ENCODE data around the gene IARS2. TPM values are rescaled to one million over a fixed set of nuclear protein-coding genes. Genes with fewer than 3 reads are reported as not detected.
A peak's percentile ranks its signal among the peaks of the same experiment; 100 is the strongest.

The IARS2 gene
- polyA plus RNA-seq, 3 donors, result 11.8 to 42.6 (median 36.8) TPM

DNA sequence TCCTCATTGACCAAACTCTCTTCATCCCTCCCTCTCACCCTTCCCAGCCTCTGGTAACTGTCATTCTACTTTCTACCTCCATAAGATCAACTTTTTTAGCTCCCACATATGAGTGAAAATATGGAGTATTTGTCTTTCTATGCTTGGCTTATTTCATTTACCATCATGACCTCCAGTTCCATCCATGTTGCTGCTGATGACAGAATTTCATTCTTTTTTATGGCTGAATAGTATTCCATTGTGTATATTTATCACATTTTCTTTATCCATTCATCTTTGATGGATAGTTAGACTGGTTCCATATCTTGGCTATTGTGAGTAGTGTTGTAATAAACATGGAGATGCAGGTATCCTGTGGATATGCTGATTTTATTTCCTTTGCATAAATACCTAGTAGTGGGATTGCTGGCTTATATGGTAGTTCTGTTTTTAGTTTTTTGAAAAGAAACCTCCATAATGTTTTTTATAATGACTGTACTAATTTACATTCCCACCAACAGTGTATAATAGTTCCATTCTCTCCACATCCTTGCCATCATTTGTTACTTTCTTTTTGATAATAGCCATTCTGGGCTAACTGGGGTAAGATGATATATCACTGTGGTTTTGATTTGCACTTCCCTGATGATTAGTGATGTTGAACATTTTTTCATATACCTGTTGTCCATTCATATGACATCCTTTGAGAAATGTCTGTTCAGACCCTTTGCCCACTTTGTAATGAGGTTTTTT is 35.7 kb downstream of the IARS2 start:
- Histone ChIP-seq H3K4me2 (replicated peaks; ENCODE audit: extremely low read depth, low read length, poor library complexity, severe bottlenecking) (no peak overlapping the region), H3K9me3 (replicated peaks in 1 of 2; ENCODE audit: control insufficient read depth in 1 of 2, insufficient read depth in 1 of 2, low read length in 2 of 2) (no peaks in the 10 kb centered on the region), H3K79me2 (ENCODE audit: insufficient read depth, low read length) (no peaks in the 10 kb centered on the region), H3K4me1 (ENCODE audit: control insufficient read depth in 1 of 2, insufficient read depth in 2 of 2, low read length in 2 of 2) (peaks cover 0 to 1% of the 10 kb centered on the region in 2 donors), H4K20me1 (ENCODE audit: insufficient read depth, low read length) (no peaks in the 10 kb centered on the region), H3K36me3 (replicated peaks in 1 of 2; ENCODE audit: control insufficient read depth in 1 of 2, insufficient read depth in 2 of 2, low read length in 2 of 2) (peaks cover 50 to 85% of the 10 kb centered on the region in 2 donors), H3K4me3 (replicated peaks in 1 of 3; ENCODE audit: low read depth in 2 of 3, low read length in 3 of 3) (no peak overlapping the region), H2AFZ (ENCODE audit: insufficient read depth, low read depth, low read length, poor library complexity, severe bottlenecking) (no peak overlapping the region), H3K27me3 (ENCODE audit: control insufficient read depth in 2 of 2, insufficient read depth in 2 of 2, low read length in 2 of 2) (no peaks in the 10 kb centered on the region), H3K27ac (ENCODE audit: low read depth in 1 of 2, low read length in 2 of 2) (no peak overlapping the region), H3K9ac (ENCODE audit: insufficient read depth, low read length, poor library complexity, severe bottlenecking) (no peak overlapping the region)
- Mint-ChIP-seq H3K9me3 (no peaks in the 10 kb centered on the region), H3K36me3 (peaks cover 60 to 78% of the 10 kb centered on the region in 2 donors), H3K4me1 (peaks cover 2% of the 10 kb centered on the region), H3K27ac (peak overlapping the region in 1 of 7 donors; percentile 26), H3K4me3 (no peak overlapping the region), H3K27me3 (ENCODE audit: low read depth in 3 of 3) (no peaks in the 10 kb centered on the region)
- no peak for TF ChIP-seq CTCF (IDR thresholded peaks at IDR 0.05)
- DNase-seq, result no peak
- intact Hi-C loops (cut with micrococcal nuclease), result no loop called here

DNA sequence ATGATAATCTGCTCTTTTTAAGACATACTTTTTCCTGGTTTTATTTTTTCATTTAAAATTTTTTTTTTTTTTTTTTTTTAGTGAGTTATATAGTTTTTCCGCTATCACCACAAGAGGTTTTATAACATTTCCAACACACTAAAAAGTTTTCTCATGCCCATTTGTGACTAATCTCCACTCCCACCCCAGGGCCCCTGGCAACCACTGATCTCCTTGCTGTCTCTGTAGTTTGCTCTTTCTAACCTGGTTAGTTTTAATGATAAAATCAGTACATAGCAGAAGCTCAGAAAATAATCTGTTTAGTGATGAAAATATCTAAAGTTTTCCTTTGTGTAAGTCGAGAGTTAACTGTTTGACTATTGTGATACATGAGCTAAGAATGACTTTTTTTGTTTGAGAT is 41.8 kb downstream of the IARS2 start:
- Histone ChIP-seq H3K27ac (ENCODE audit: low read depth in 1 of 2, low read length in 2 of 2) (no peak overlapping the region), H3K79me2 (ENCODE audit: insufficient read depth, low read length) (no peaks in the 10 kb centered on the region), H3K4me2 (replicated peaks; ENCODE audit: extremely low read depth, low read length, poor library complexity, severe bottlenecking) (no peak overlapping the region), H3K4me1 (ENCODE audit: control insufficient read depth in 1 of 2, insufficient read depth in 2 of 2, low read length in 2 of 2) (no peaks in the 10 kb centered on the region), H3K4me3 (replicated peaks in 1 of 3; ENCODE audit: low read depth in 2 of 3, low read length in 3 of 3) (no peak overlapping the region), H2AFZ (ENCODE audit: insufficient read depth, low read depth, low read length, poor library complexity, severe bottlenecking) (no peak overlapping the region), H3K36me3 (replicated peaks in 1 of 2; ENCODE audit: control insufficient read depth in 1 of 2, insufficient read depth in 2 of 2, low read length in 2 of 2) (peaks cover 60 to 87% of the 10 kb centered on the region in 2 donors), H4K20me1 (ENCODE audit: insufficient read depth, low read length) (no peaks in the 10 kb centered on the region), H3K9ac (ENCODE audit: insufficient read depth, low read length, poor library complexity, severe bottlenecking) (no peak overlapping the region), H3K9me3 (replicated peaks in 1 of 2; ENCODE audit: control insufficient read depth in 1 of 2, insufficient read depth in 1 of 2, low read length in 2 of 2) (no peaks in the 10 kb centered on the region), H3K27me3 (ENCODE audit: control insufficient read depth in 2 of 2, insufficient read depth in 2 of 2, low read length in 2 of 2) (no peaks in the 10 kb centered on the region)
- peak overlapping the region in 1 of 7 donors; percentile 2 for H3K27ac Mint-ChIP-seq
- peaks cover 0 to 1% (median 0%) of the 10 kb centered on the region in 3 donors for H3K27me3 Mint-ChIP-seq (ENCODE audit: low read depth in 3 of 3)
- no peak for TF ChIP-seq CTCF (IDR thresholded peaks at IDR 0.05)
- H3K4me3 Mint-ChIP-seq, result no peak overlapping the region
- DNase-seq, result no peak
- intact Hi-C loops (cut with micrococcal nuclease), result no loop called here
- no CpG with 5 or more reads among the region's 2 CpGs for WGBS (ENCODE audit: insufficient coverage)
- H3K4me1 Mint-ChIP-seq, result peaks cover 7% of the 10 kb centered on the region
- peaks cover 66 to 85% of the 10 kb centered on the region in 2 donors for H3K36me3 Mint-ChIP-seq
- no peaks in the 10 kb centered on the region for H3K9me3 Mint-ChIP-seq
